LNCAP (cell line): ENCODE results near the gene RAB13.

Experiments
- TF ChIP-seq, protein P1 (sequence below): fragments of 450-650 bp; IDR thresholded peaks from 2 replicates; pipeline ENCODE4 v1.5.1; 2017; ENCODE audit warnings: mild to moderate bottlenecking

The RAB13 gene

DNA sequence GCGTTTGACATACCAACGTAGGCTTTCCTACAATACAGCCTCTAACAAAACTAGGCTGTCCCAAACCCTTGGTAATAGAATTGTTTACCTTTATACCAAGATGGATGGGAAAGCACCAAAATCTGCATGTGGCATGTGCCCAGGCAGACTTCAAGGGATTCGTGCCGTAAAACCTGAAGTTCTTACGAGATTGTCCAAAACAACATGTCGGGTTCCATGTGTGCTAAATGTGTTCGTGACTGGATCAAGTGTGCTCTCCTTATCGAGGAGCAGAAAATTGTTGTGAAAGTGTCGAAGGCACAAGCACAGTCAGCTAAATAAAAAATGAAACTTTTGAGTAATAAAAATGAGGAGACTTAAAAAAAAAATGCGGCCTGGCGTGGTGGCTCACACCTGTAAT lies 9.5 kb upstream of the RAB13 start:
- TF ChIP-seq, protein P1, sequence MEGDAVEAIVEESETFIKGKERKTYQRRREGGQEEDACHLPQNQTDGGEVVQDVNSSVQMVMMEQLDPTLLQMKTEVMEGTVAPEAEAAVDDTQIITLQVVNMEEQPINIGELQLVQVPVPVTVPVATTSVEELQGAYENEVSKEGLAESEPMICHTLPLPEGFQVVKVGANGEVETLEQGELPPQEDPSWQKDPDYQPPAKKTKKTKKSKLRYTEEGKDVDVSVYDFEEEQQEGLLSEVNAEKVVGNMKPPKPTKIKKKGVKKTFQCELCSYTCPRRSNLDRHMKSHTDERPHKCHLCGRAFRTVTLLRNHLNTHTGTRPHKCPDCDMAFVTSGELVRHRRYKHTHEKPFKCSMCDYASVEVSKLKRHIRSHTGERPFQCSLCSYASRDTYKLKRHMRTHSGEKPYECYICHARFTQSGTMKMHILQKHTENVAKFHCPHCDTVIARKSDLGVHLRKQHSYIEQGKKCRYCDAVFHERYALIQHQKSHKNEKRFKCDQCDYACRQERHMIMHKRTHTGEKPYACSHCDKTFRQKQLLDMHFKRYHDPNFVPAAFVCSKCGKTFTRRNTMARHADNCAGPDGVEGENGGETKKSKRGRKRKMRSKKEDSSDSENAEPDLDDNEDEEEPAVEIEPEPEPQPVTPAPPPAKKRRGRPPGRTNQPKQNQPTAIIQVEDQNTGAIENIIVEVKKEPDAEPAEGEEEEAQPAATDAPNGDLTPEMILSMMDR: no peak

DNA sequence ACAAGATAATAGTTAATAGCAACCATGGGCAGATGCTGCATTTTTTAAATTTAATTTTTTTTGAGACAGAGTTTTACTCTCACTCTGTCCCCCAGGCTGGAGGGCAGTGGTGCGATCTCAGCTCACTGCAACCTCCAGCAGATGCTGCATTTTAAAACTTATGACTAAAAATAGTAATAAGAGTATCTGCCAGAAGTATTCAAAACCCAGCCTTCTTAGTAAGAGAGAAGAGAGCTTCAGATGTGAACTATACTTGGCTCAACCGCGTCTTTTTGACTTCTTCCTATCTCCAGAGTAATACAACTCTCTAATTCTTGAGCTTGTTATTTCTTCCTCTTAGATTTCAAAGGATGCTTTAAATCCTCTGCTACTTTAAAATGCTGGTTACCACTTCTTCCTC lies 9.1 kb upstream of the RAB13 start:
- TF ChIP-seq, protein P1: no peak

DNA sequence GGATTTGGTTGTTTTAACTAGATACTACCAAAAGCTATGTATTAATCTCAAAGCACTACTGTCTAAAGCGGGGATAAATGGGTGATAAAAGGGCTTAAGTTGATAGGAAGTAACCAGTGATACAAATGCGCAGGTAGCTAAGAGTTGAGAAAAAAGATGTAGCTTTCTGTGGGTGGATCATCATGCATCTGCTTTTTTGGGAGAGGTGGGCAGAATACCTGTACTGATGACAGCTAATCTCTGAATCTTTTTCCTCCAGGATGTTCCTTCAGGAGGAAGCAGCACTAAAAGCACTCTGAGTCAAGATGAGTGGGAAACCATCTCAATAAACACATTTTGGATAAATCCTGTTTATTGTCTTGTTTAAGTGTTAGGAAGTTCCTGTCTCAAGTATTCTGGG lies 5.7 kb upstream of the RAB13 start:
- TF ChIP-seq, protein P1: no peak

DNA sequence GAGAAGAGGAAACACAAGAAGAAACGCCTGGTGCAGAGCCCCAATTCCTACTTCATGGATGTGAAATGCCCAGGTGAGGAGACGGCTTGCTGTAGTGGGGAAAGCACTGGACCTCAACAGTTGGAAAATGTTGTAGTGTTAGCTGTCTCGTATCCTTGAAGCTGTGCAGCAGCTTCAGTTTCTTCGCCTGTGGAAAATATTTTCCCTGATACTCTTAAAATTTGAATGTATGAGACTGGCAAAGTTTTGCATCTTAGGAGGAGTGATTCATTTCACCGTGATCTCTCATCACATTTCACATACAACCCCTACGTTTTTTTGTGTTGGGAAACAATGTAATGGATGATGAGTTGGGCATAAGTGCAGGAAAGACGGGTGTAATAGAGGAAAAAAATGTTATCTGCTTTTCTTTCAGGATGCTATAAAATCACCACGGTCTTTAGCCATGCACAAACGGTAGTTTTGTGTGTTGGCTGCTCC lies 5.1 kb upstream of the RAB13 start:
- TF ChIP-seq, protein P1: no peak

DNA sequence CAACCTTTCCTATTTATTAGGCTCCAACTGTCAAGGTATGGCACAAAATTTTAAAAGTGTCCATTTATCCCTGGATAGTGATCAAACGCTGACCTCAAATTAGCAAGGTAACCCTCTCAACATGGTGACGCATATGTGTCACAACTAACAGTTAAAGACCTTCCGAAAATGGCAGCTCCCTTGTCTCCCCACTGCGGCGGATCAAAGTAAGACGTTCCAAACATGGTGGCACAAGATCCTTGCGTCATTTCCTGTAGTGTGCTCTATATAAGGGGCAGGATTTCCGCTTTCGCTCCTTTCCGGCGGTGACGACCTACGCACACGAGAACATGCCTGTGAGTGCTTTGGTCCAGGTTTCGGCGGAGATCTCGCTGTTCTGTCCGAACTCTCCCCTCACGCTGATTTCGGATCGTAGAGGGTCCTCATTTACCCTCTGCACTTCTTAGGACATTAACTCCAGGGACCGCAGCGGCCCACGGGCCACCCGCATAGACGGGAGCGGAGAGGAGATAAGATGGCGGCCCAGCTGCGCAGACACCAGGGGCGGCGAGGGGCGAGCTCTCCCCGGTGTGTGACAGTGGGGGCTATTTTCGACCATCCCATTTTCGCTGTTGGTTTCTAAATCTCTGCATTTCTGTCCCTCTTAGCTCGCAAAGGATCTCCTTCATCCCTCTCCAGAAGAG lies 4.5 kb upstream of the RAB13 start, which contains the start of gene RPS27:
Gene RPS27 (plus strand): TSS at position 295 of the 683 bp plus-strand sequence. CDS start 35 bp downstream, at position 330.
- TF ChIP-seq, protein P1: no peak

DNA sequence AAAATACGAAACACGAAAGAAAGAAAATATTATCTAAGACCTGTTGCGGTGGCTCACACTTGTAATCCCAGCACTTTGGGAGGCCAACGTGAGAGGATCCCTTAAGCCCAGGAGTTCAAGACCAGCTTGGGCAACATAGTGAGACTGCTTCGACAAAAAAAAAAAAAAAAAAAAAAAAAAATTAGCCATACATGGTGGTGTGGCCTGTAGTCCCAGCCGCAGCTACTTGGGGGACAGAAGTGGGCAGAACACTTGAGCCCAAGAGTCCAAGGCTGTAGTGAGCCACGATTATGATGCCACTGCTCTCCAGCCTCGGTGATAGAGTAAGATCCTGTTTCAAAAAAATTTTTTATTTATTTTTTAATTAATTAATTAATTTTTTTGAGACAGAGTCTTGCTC lies 1.5 kb upstream of the RAB13 start:
- TF ChIP-seq, protein P1: no peak

DNA sequence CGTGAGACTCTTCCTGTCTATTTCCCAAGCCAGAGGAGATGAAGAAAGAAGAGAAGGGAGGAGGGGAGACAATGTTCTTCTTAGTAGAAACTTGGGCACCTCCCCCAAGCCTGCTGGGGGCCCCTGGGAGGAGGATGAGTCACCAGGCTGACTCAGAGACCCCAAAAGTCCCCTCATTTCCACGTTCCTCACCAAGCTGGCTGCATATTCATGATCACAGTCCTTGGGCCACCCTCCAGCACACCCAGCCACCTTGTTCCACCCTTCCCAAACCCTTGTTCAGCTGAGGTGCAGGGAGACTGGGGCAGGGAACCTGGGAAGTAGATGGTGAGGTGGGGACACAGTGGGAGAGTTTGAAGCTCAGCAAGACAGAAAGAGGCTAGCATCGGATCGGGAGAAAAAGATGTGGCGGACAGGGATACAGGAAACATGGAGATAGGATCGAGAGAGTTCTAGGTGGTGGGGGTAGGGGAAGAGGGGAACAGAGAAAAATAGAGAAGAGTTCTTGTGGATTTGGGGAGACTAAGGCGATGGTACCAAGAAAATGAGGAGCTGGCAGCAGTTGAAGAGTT lies 712 bp downstream of the RAB13 start:
- TF ChIP-seq, protein P1: no peak
